ENCODE measurements around the gene UBE2S. TPM values are rescaled to one million over a fixed set of nuclear protein-coding genes. Genes with fewer than 3 reads are reported as not detected.

Gene UBE2S
- polyA plus RNA-seq, 1 donor from 2014 or later, result 119 TPM

- H4K20me1 ChIP-seq (ENCODE audit: insufficient read depth), result no peaks in the 10 kb centered on the region
- H3K4me2 ChIP-seq (ENCODE audit: low read length), result no peak overlapping the region
- H3K9me2 ChIP-seq (ENCODE audit: insufficient read depth, low read length), result no peaks in the 10 kb centered on the region
- peaks cover 13% of the 10 kb centered on the region for H3K27me3 ChIP-seq (ENCODE audit: insufficient read depth, low read depth, low read length)
- no peak overlapping the region for H2AFZ ChIP-seq (ENCODE audit: low read depth, low read length)
- no peaks in the 10 kb centered on the region for H3F3A ChIP-seq (ENCODE audit: insufficient read depth, low read length, poor library complexity, severe bottlenecking)
- H3K27ac ChIP-seq (ENCODE audit: low read length), result no peak overlapping the region
- H3K4me3 ChIP-seq (ENCODE audit: low read length), result no peak overlapping the region
- no peaks in the 10 kb centered on the region for H3K9me3 ChIP-seq (ENCODE audit: low read length)
- no peaks in the 10 kb centered on the region for H3K79me2 ChIP-seq (replicated peaks; ENCODE audit: insufficient read depth, low read length)
- TF ChIP-seq POLR2AphosphoS5 (IDR thresholded peaks at IDR 0.05) (no peak), EZH2 (IDR thresholded peaks at IDR 0.05; ENCODE audit: borderline replicate concordance, insufficient read depth, low read length, poor library complexity, severe bottlenecking) (no peak), SMC3 (conservative IDR thresholded peaks at IDR 0.05; ENCODE audit: poor library complexity) (no peak), CTCF (IDR thresholded peaks at IDR 0.05; ENCODE audit: poor library complexity, severe bottlenecking) (no peak)
- H3K9ac ChIP-seq (ENCODE audit: low read length), result no peak overlapping the region
- peaks cover 25% of the 10 kb centered on the region for H3K36me3 ChIP-seq (ENCODE audit: insufficient read depth, low read length)
Measured at GRCh38 chr19:55434356-55434919, 26.9 kb upstream of the UBE2S start.

GRCh38 chr19:55433292-55433691, 25.7 kb upstream of the UBE2S start:
- no peaks in the 10 kb centered on the region for H4K20me1 ChIP-seq (ENCODE audit: insufficient read depth)
- peaks cover 25% of the 10 kb centered on the region for H3K36me3 ChIP-seq (ENCODE audit: insufficient read depth, low read length)
- H2AFZ ChIP-seq (ENCODE audit: low read depth, low read length), result no peak overlapping the region
- H3K27me3 ChIP-seq (ENCODE audit: insufficient read depth, low read depth, low read length), result peaks cover 2% of the 10 kb centered on the region
- no peak for TF ChIP-seq REST (IDR thresholded peaks at IDR 0.05; ENCODE audit: borderline replicate concordance)
- TF ChIP-seq CTCF (IDR thresholded peaks at IDR 0.05; ENCODE audit: poor library complexity, severe bottlenecking), result no peak
- TF ChIP-seq EZH2 (IDR thresholded peaks at IDR 0.05; ENCODE audit: borderline replicate concordance, insufficient read depth, low read length, poor library complexity, severe bottlenecking), result no peak
- TF ChIP-seq SMC3 (conservative IDR thresholded peaks at IDR 0.05; ENCODE audit: poor library complexity), result no peak
- TF ChIP-seq MXI1 (conservative IDR thresholded peaks at IDR 0.05; ENCODE audit: poor library complexity, severe bottlenecking), result no peak
- no peak for TF ChIP-seq RAD21 (conservative IDR thresholded peaks at IDR 0.05)
- TF ChIP-seq POLR2AphosphoS5 (IDR thresholded peaks at IDR 0.05), result no peak
- TF ChIP-seq TAF1 (IDR thresholded peaks at IDR 0.05; ENCODE audit: low read depth), result no peak
- TF ChIP-seq EP300 (conservative IDR thresholded peaks at IDR 0.05; ENCODE audit: poor library complexity, severe bottlenecking), result no peak
- no peak overlapping the region for H3K9ac ChIP-seq (ENCODE audit: low read length)
- H3K4me3 ChIP-seq (ENCODE audit: low read length), result no peak overlapping the region
- H3K9me2 ChIP-seq (ENCODE audit: insufficient read depth, low read length), result no peaks in the 10 kb centered on the region
- no peaks in the 10 kb centered on the region for H3K79me2 ChIP-seq (replicated peaks; ENCODE audit: insufficient read depth, low read length)
- no peaks in the 10 kb centered on the region for H3K9me3 ChIP-seq (ENCODE audit: low read length)
- no peaks in the 10 kb centered on the region for H3F3A ChIP-seq (ENCODE audit: insufficient read depth, low read length, poor library complexity, severe bottlenecking)
- H3K4me2 ChIP-seq (ENCODE audit: low read length), result no peak overlapping the region
- no peak overlapping the region for H3K27ac ChIP-seq (ENCODE audit: low read length)
